22Rv1 (cell line): Measurements from ENCODE around the gene ZNF652.

Source experiments
- CTCF ChIP-seq: fragments of 450-650 bp; IDR thresholded peaks from 2 replicates; pipeline ENCODE4 v1.5.1; 2017; ENCODE audit warnings: mild to moderate bottlenecking
- ZFX ChIP-seq: fragments of 450-650 bp; IDR thresholded peaks from 2 replicates; pipeline ENCODE4 v1.6.1; 2017; ENCODE audit warnings: antibody characterized with exemption, borderline replicate concordance

GRCh38 chr17:49409066-49409465 lies 47.0 kb upstream of the ZNF652 start:
- TF ChIP-seq CTCF (no peak), ZFX (no peak)
